ENCODE results near the gene RAD9A. TPM values are rescaled to one million over a fixed set of nuclear protein-coding genes. Genes with fewer than 3 reads are reported as not detected.

Gene RAD9A
- total and polyA plus RNA-seq, 9 of the 15 experiments (the other 6 are each of a cell fraction or from before 2014, with no cell fraction given), result 1.4 to 41.2 (median 16.1) TPM

GRCh38 chr11:67413266-67413849 is 21.6 kb downstream of the RAD9A start:
- Histone ChIP-seq H3K9me3 (replicated peaks; ENCODE audit: control insufficient read depth, insufficient read depth, low read depth, low read length) (no peaks in the 10 kb centered on the region), H4K20me1 (replicated peaks; ENCODE audit: control insufficient read depth, insufficient read depth, low read length) (no peaks in the 10 kb centered on the region; the same call in 1 of the 2 replicates), H3K79me2 (ENCODE audit: control insufficient read depth, insufficient read depth, low read length) (no peaks in the 10 kb centered on the region), H3K4me3 (no peak overlapping the region), H3K4me1 (replicated peaks in 1 of 2; ENCODE audit: control insufficient read depth in 2 of 2, insufficient read depth in 2 of 2, low read length in 2 of 2) (peaks cover 21 to 65% of the 10 kb centered on the region in 2 experiments), H3K36me3 (ENCODE audit: control insufficient read depth, insufficient read depth, low read length) (no peaks in the 10 kb centered on the region), H3K27me3 (ENCODE audit: control insufficient read depth in 2 of 2, insufficient read depth in 2 of 2, low read length in 2 of 2) (no peaks in the 10 kb centered on the region), H3K27ac (ENCODE audit: extremely low read depth, low read depth, low read length) (no peak overlapping the region; the same call in 2 of the 3 replicates), H2AFZ (ENCODE audit: low read depth, low read length) (peak overlapping the region; percentile 32; the same call in 1 of the 2 replicates), H3K9ac (ENCODE audit: insufficient read depth in 1 of 2, low read depth in 2 of 2, low read length in 2 of 2) (peak overlapping the region in 1 of 2 experiments; percentile 68; a peak in 1 of 4 replicates), H3K4me2 (ENCODE audit: insufficient read depth, low read length) (peak overlapping the region; percentile 25), H3K9me1 (ENCODE audit: control insufficient read depth, insufficient read depth, low read length) (no peaks in the 10 kb centered on the region)
- CTCF ChIA-PET (ENCODE audit: low intra/inter-chr PET ratio), result no interaction called here
- no TSS peak for BruUV-seq (replicated peaks)
- ATAC-seq, result peak; percentile 77
- in situ Hi-C loops (cut with MboI), result no loop called here
- TF ChIP-seq CBFA2T3 (IDR thresholded peaks at IDR 0.05) (peak; percentile 71), DPF2 (IDR thresholded peaks at IDR 0.05) (0 out of 2 replicates have a peak, but pooled peaks have one; percentile 33), ZNF384 (IDR thresholded peaks at IDR 0.05; ENCODE audit: low read depth, low read length) (0 out of 2 replicates have a peak, but pooled peaks have one; percentile 24), POLR3A (IDR thresholded peaks at IDR 0.05; ENCODE audit: borderline replicate concordance, extremely low read depth, insufficient read depth, insufficient read length) (no peak), TAL1 (IDR thresholded peaks at IDR 0.05) (peak; percentile 31; the same call in 1 of the 2 replicates), CBFA2T2 (conservative IDR thresholded peaks at IDR 0.05) (peak; percentile 27; the same call in 1 of the 2 replicates)
- intact Hi-C loops (cut with micrococcal nuclease), result no loop called here
- POLR2A ChIA-PET, result interaction anchor here (0.5 to 3.0 kb wide), 8 partner anchors 9 to 94 kb away, joined by 3 to 19 read pairs (median 4); partner anchors contain the start of genes PPP1CA and RPS6KB2
- 10% methylated on average over 2 of the region's 2 CpGs for WGBS (ENCODE audit: insufficient coverage, low coverage, missing lambda C conversion rate)
- peak in 2 of 4 experiments; percentile 37 to 55 for DNase-seq (ENCODE audit: extremely low read depth in 1 of 4, low spot score in 3 of 4)
- FAIRE-seq, result peak; percentile 83
